ENCODE data around the gene LYPD3. TPM values are rescaled to one million over a fixed set of nuclear protein-coding genes. Genes with fewer than 3 reads are reported as not detected.

The LYPD3 gene
- total RNA-seq, 1 donor from 2014 or later = not detected

DNA sequence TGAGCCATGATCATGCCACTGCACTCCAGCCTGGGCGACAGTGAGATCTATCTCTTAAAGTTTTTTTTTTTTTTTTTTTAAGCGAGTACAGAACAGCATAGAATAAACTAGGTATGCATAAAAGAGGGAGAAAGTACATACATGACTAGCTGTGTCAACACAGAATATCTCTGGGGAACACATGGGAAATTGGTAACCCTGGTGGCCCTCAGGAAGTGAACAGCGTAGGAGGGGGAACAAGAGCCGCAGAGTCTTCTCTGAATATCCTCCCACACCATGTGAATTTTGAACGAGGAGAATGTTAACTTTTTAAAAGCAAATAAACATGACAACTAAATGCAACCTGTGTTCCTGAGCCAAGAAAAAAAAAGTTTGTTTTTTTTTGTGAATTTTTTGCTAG, 23.9 kb upstream of the LYPD3 start:
- DNase-seq (ENCODE audit: low spot score) = no peak
- intact Hi-C loops (cut with DNase I) = no loop called here

- no peak for DNase-seq (ENCODE audit: low spot score)
These were observed 22.8 kb upstream of the LYPD3 start for GRCh38 chr19:43488179-43488578.

GRCh38 chr19:43486412-43486811, 21.0 kb upstream of the LYPD3 start:
- intact Hi-C loops (cut with DNase I) = no loop called here
- DNase-seq (ENCODE audit: low spot score) = no peak

More at GRCh38 chr19:43488179-43488578, 22.8 kb upstream of the LYPD3 start:
- intact Hi-C loops (cut with DNase I) = no loop called here

DNA sequence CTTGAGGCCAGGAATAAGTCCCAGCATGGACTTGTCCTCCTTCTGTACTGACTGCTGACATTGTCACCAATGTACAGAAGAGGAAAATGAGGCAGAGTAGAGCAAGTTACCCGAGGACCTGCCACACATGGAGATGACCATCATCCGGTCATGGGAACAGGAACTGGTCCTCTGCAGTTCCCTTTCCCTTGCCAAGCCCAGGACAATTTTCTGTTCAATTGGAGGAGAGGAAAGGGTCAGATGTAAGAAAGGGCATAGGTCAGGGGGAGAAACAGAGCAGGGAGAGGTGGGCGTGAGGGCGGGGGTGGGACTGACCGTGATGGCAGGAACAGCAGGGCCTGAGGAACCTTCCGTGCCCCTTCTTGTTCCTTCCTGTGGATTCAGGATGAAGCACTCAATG, 20.5 kb upstream of the LYPD3 start:
- DNase-seq (ENCODE audit: low spot score) = no peak
- intact Hi-C loops (cut with DNase I) = no loop called here

DNA sequence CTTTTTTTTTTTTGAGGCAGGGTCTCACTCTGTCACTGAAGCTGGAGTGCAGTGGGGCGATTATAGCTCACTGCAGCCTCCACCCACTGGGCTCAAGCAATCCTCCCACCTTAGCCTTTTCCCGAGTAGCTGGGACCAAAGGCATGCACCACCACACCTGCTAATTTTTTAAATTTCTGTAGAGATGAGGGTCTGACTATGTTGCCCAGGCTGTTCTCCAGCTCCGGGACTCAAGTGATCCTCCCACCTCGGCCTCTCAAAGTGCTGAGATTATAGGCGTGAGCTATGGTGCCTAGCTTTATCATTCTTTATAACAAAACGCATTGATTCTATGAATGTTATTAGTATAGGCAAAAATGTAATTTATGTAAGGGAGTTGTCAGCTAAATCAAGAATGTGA, 17.9 kb upstream of the LYPD3 start:
- intact Hi-C loops (cut with DNase I) = no loop called here
- no peak for DNase-seq (ENCODE audit: low spot score)

DNA sequence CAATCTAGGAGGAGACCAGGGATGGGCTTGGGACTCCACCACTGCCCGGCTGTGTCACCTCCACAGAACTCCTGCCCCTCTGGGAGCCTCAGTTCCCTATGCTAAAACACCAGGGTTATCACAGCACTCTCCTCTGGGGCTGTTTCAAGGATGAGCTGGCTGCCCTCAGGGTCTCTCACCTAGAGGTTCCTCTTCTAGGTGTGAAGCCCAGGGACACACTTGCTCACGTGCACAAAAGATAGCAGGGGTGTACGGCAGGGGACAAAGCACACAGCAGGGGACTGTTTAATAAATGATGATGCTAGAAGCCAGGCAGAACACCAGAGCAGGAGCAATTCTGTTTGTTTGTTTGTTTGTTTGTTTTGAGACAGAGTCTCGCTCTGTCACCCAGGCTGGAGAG, 16.8 kb upstream of the LYPD3 start:
- intact Hi-C loops (cut with DNase I) = no loop called here

GRCh38 chr19:43481701-43482100, 16.3 kb upstream of the LYPD3 start:
- no peak for DNase-seq (ENCODE audit: low spot score)
- intact Hi-C loops (cut with DNase I) = no loop called here

More for the DNA sequence above, 16.8 kb upstream of the LYPD3 start:
- no peak for DNase-seq (ENCODE audit: low spot score)

- DNase-seq (ENCODE audit: low spot score) = no peak
These were observed 15.2 kb upstream of the LYPD3 start for GRCh38 chr19:43480574-43480973.

DNA sequence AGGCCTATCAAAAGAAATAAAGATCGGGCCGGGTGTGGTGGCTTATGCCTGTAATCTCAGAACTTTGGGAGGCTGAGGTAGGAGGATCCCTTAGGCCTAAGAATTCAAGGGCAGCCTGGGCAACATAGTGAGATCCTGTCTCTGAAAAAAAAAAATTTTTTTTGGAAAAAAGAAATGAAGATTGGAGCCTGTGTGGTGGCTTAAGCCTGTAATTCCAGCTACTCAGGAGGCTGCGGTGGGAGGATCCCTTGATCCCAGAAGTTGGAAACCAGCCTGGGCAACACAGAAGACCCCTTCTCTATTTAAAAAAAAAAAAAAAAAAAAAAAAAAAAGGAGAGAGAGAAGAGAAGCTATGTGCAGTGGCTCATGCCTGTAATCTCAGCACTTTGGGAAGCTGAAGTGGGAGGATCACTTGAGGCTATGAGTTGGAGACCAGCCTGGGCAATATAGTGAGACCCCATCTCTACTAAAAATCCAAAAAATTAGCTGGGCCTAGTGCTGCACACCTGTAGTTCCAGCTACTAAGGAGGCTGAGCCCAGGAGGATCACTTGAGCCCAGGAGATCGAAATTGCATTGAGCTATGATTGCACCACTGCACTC, 14.7 kb upstream of the LYPD3 start:
- DNase-seq (ENCODE audit: low spot score) = no peak
- intact Hi-C loops (cut with DNase I) = no loop called here

More at GRCh38 chr19:43480574-43480973, 15.2 kb upstream of the LYPD3 start:
- intact Hi-C loops (cut with DNase I) = no loop called here

DNA sequence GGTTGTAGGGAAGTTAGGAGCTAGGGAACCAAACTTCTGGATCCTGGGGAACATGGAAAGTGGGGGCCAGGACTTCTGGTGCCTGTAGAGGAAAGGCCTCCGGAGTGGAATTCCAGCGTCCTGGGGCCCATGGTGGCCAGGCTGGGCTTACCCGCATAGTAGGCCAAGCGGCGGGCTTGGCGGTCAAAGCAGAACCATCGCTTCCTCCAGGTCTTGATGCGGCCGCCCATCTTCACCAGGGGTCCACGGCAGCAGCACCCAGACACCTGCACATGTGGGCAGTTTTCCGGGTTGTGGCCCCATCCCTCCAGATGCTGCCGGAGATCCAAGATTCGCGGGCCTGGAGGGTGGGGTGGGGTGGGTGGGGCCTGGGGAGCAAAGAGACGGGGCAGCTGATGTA, 13.8 kb upstream of the LYPD3 start:
- intact Hi-C loops (cut with DNase I) = no loop called here

DNA sequence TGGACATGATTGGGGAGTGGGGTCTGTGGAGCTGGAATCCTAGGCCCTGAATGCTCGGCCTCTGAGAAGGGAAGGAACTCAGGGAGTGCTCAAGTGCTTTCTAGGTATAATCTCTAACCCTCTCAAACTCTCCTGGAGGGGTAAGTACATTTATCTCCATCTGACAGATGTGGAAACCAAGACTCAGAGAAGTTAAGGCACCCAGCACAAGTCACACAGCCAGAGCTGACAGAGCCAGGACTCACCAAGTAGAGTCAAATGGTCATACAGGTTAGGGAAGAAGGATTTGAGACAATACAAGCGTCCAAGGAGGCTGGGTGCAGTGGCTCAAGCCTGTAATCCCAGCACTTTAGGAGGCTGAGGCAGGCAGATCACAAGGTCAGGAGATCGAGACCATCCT, 12.9 kb upstream of the LYPD3 start:
- DNase-seq (ENCODE audit: low spot score) = no peak
- intact Hi-C loops (cut with DNase I) = no loop called here

More for the DNA sequence above, 13.8 kb upstream of the LYPD3 start:
- DNase-seq (ENCODE audit: low spot score) = no peak

DNA sequence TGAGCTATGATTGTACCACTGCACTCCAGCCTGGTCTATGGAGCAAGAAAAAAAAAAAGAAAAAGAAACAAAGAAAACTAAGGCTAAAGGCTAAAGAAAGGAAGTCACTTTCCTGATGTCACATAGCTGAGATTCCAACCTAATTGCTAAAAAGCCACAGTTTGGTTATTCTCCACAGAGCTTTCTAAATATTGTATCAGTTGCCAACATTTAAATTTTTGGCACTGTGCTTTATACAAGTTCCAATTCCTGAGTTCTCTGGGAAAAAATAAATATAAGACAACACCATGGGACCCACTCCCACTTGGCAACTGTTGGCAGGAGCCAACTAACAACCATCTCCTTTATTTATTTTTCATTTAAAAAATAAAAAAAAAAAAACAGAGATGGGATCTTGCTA, 11.2 kb upstream of the LYPD3 start:
- DNase-seq (ENCODE audit: low spot score) = no peak
- intact Hi-C loops (cut with DNase I) = no loop called here

- DNase-seq (ENCODE audit: low spot score) = peak; percentile 98
- intact Hi-C loops (cut with DNase I) = loop anchor here (2.0 kb wide), 1 partner anchor 30 kb away; the partner anchor contains the start of gene PHLDB3
These were observed 9.7 kb upstream of the LYPD3 start for GRCh38 chr19:43474986-43475705.

DNA sequence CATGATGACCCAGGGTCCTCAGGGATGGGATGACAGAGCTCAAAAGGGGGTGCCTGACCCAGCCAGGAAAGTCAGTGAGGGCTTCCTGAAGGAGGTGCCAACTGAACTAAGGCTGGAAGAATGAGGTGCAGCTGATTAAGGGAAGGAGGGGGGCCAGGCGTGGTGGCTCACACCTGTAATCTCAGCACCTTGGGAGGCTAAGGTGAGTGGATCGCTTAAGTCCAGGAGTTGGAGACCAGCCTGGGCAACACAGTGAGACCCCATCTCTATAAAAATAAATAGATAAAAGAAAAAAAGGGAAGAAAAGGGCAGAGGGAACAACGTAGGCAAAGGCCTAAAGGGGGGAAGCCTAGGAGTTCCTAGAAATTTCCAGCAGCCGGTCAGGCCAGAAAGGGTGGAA, 9.1 kb upstream of the LYPD3 start:
- DNase-seq (ENCODE audit: low spot score) = no peak
- intact Hi-C loops (cut with DNase I) = loop anchor here (2.0 kb wide), 1 partner anchor 30 kb away; the partner anchor contains the start of gene PHLDB3

GRCh38 chr19:43471091-43471490, 5.7 kb upstream of the LYPD3 start:
- intact Hi-C loops (cut with DNase I) = no loop called here
- DNase-seq (ENCODE audit: low spot score) = no peak

DNA sequence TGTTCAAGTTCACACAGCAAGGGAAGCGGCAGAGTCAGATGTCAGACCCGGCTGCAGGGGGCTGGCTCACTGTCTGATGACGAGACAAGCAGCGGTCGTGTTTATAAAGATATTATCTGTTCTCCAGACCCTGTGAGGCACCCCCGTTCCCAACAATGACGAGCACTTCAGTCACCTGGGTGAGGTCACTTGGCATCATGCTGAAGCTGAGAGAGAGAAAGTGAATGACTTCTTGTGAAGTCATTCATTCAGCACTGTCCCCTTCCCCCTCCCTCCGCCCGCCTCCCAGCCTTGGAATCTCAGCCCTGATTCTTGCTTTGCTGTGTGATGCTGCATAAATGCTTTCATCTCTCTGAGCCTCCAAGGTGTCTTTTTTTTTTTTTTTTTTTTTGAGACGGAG, 4.9 kb upstream of the LYPD3 start:
- no peak for DNase-seq (ENCODE audit: low spot score)
- intact Hi-C loops (cut with DNase I) = no loop called here

GRCh38 chr19:43469160-43469480, 3.7 kb upstream of the LYPD3 start:
- intact Hi-C loops (cut with DNase I) = no loop called here

DNA sequence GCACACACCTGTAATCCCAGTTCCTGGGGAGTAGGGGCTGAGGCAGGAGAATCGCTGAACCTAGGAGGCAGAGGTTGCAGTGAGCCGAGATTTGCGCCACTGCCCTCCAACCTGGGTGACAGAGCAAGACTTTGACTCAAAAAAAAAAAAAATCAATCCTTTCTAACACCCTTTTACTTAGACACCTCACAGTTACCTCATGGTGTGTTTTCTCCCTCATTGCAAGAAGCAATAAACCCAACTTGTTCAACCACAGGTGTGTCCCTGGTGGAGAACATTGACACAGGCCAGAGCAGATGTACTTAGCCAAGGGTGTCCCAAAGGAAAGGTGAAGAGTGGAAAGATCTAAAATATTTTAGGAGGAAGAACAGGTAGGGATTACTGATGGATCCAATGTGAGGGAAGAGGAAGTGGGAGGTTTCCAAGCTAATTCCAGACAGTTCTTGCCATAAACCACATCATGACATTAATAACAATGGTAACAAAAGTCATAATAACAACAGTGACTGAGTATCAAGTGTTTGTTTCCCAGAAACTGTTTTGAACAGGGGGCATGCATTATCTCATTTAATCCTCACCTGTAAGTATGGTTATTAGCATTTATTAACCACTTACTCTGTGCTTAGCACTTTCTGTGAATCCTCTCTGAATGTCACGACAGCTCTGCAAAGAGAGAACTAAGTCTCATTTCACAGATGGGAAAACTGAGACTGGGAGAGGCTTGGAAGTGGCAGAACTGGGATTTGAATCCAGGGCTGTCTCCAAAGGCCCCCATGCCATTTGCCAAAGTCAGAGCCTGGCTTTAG, 3.1 kb upstream of the LYPD3 start:
- DNase-seq (ENCODE audit: low spot score) = no peak
- intact Hi-C loops (cut with DNase I) = no loop called here

More at GRCh38 chr19:43469160-43469480, 3.7 kb upstream of the LYPD3 start:
- no peak for DNase-seq (ENCODE audit: low spot score)

DNA sequence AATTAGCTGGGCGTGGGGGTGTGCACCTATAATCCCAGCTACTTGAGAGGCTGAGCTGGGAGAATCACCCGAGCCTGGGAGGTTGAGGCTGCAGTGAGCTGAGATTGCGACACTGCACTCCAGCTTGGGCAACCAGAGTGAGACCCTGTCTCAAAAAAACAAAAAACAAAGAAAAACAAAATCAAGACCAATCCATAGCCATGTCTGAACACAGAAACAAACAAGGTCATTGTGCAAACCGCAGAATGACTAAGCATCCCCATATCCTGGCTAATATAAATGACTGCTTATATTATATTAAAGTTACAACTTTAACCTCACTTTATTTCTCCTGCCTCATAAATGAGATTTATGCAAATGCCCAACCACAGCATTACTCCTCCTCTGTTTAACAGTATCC, 2.3 kb upstream of the LYPD3 start:
- intact Hi-C loops (cut with DNase I) = no loop called here
- no peak for DNase-seq (ENCODE audit: low spot score)

DNA sequence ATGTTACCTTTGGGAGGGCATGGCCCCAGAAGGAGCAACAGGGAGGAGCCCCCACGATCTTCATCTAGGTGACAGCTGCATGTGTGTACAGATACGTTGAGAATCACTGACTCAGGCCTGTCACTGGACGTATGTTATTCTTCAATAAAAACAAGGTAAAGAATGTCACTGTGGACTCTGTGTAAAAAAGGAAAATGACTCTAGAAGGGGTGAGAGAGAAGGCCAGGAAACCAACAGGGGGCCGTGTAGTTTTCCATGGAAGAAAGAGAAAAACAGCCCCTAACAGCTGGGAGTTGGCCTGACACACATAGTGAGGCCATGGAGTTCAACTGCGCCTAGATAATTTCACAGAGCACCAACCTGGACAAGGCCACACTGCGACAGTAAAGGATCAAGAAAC, 1.9 kb upstream of the LYPD3 start:
- DNase-seq (ENCODE audit: low spot score) = no peak
- intact Hi-C loops (cut with DNase I) = no loop called here

- intact Hi-C loops (cut with DNase I) = no loop called here
- no peak for DNase-seq (ENCODE audit: low spot score)
These were observed 1.4 kb upstream of the LYPD3 start for GRCh38 chr19:43466793-43467192.
